NCI-H748 (cell line): ENCODE results near the gene SLC22A1.
A peak's percentile ranks its signal among the peaks of the same experiment; 100 is the strongest.
"Not testable (repeated sequence)": the region's sequence is repeated elsewhere in the genome, so short reads cannot be mapped to it uniquely, and the experiment has no call there.

Experiments used
- DNase-seq: peaks from one replicate; lab custom pipeline; 2025; ENCODE audit not compliant: unreplicated experiment; lab: John Stamatoyannopoulos, UW

The SLC22A1 gene

DNA sequence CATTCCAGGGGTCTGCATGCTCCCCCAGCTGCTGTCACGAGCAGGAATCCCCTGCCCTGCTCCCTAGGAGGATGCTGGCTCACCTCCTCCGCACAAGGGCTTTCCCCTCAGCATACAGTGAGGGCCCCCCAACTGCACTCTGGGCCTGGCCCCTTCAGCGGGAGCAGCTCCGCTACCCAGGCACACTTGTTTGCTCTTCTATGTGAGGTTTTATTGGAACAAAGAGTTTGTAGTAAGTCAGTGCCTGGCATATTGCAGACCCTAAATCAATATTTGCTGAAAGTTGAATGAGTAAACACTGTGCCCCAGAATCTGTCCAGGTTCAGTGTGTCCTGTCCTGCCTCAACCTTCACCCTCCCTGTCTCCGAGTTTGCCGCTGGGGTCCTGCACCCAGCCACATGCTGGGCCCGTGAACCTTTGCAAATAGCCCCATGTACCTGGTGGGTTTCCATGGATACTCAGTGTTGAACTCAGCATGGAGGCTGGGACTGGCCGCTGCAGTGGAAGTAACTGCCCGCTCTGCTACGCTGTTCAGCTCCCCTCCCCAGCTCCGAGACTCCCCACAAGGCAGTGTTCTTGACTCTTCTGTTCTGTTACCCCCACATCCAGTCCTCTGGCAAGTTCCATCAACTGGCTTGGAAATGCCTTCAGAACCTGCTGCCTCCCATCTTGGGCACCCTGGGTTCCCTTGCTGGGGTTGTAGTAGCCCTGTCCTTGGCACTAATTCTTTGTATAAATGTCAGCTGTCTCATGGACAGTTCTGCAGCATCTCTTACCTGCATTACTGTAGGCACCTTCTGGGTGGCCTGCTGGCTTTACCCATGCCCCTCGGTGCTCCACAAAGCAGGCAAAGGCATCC is 15.7 kb downstream of the SLC22A1 start:
- DNase-seq = peak; percentile 44

DNA sequence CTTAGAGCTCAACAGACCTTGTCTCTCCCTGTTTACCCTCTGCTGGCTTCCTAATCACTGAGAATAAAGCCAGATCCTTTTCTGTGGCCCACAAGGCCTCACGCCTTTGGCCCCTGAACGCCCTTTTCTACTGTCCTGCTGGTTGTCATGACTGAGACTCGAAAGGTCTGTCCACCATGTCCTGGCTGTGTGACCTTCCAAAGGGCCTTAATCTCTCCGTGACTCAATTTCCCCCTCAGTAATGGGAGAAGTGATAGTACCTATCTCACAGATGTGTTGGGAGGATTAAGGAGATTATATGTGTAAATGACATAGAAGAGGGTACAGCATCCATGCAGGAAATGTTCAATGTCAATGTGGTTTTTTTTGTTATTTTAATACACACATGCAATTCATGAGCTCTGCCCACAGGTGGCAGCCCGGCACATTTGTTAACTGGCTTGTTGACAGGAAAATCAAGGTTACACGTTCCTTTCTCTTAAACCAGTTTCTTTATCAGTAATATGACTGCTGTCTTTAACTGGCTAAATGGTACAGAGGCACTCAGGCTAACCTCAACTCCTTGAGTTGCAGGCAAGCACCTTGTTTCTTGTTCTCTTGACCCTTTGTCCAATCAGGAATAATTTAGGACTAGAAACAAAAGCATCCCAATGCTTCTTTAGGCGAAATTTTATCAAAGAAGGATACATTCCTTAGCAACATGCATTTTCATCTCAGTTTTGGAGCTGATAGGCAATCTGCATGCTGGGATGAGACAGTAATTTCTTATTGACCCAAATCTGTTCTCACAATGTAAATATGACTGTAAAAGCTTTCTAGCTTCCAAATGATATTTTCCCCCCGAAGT is 16.6 kb downstream of the SLC22A1 start:
- DNase-seq = peak; percentile 52

DNA sequence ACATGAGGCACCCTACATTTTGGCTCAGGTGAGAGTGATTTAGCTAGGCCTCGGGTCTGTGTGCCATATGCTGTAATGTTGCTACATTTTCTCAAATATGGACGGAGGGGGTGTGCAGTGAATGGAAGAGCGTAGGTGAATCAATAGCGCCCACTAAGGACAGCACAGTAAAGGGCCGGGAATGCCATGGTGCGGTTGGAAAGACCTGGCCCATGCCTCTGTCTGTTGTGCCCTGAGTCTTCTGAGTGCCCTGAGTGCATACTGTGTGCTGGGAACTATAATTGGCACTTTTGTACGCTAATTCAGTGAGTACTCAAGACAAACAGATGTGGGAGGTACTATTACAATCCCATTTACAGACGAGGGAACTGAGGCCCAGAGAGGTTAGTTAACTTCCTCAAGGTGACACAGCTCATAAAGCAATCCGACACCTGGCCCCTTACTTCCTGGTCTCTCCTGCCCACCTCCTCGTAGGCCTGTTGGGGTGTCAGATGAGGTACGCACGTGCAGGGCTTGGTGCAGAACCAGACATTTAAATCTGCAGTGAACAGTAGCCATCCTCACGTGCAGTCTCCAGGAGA is 17.3 kb downstream of the SLC22A1 start:
- no peak for DNase-seq

DNA sequence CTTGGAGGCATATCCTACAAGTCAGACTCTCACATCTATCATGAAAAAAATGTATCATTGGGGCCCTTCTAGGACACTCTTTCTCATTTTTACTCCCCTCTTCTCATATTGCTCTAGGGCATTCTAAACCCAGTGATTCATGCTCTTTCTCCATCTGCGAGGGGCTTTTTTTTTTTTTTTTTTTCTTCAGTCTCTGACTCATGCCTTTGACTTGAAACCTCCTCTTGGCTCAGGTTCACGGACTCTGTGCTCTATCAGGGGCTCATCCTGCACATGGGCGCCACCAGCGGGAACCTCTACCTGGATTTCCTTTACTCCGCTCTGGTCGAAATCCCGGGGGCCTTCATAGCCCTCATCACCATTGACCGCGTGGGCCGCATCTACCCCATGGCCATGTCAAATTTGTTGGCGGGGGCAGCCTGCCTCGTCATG is 17.8 kb downstream of the SLC22A1 start:
- DNase-seq = no peak

DNA sequence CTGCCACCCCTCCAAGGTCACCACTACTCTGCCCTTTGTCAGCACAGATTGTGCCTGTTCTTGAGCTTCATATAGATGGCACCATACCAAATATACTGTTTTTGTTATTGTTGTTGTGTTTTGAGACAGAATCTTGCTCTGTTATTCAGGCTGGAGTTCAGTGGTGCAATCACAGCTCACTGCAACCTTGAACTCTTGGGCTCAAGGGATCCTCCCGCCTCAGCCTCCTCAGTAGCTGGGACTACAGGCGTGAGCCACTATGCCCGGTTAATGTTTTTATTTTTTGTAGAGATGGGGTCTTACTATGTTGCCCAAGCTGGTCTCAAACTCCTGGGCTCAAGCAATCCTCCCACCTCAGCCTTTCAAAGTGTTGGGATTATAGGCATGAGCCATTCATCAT is 18.9 kb downstream of the SLC22A1 start:
- not testable (repeated sequence) for DNase-seq

DNA sequence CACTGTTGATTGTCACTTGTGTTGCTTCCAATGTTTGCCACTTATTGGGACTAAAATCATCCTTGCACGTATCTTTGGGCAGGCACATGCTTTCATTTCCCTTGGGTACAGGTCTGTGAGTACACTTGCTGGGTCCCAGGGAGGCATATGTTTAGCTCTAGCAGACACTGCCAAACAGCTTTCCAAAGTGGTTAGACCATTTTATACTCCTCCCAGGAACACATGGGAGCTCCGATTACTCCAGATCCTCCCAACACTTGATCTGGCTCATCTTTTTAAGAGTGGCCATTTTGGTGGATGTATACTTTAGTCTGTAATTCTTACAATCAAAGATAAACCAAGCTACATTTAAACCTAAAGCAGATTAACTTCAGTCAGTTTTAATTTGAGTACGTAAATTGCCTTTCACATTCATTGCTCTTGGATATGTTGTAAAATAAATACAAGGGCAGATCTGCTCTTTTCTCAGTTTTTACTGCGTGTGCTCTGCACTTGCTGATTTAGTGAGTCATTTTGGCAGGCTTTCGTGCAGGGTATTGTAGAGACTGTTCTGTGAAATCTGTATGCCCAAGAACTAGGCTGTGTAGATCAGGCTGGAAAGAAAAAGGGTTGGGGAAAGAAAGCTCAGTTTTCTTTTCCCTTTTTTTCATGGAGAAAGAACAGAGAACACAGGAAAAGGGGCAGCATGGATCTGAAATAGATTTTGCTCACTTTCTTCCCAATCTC is 19.5 kb downstream of the SLC22A1 start:
- no peak for DNase-seq

DNA sequence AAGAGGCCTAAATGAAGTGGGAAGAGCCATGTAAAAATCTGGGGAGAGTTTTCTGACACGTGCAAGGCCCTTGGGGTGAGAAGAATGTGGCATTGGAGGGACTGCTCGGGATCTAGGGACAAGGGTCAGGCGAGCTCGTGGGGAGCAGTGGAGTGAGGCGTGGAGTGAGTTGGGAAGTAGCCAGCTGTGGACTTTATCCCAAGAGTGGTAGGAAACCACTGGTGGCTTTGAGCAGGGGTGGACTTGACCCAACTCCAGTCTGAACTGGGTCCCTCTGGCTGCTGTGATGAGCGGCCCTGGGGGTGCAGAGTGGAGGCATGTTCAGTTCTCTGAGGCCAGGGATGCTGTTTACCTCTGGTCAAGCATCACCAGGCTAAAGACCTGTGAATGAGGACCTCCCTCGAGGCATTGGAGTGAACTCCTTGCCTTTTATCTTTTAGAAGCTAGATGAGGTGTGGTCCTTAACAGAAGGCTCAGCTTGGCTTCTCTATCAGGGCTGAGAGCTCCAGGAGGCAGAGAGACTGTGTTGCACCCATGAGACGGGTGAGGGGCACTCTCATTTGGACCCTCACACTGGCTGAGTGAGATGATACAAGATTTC is 20.6 kb downstream of the SLC22A1 start:
- no peak for DNase-seq

DNA sequence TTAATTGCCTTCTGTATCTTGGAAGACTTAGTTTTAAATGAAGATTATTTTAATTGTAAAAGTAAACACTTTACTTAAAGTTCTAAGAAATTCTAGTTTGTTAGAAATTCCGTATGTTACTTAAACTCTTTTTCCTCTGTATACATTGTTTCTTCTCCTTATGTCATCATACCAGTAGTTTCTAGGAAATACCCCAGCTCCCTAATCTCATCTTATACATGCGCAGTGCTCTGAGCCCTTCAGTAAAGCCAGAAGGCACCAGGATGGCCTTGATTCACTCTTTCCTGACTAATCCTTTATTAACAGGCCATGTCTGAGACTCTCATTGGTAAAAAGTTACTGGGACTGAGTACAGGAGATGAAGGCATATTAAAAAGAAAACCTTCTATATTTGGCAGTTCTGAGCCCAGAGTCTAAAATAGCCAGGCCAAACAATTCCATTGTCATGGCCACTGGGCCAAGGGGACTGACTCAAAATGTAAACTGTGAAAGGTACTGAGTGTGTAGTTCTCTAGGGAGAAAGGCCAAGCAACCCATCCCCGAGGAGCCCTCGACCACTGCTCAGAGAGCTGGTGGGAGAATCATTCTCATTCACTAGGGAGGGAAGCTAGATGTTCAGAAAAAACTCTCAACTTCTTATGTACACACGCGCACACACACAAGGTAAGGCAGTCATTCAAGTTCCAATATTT is 25.0 kb downstream of the SLC22A1 start:
- no peak for DNase-seq

DNA sequence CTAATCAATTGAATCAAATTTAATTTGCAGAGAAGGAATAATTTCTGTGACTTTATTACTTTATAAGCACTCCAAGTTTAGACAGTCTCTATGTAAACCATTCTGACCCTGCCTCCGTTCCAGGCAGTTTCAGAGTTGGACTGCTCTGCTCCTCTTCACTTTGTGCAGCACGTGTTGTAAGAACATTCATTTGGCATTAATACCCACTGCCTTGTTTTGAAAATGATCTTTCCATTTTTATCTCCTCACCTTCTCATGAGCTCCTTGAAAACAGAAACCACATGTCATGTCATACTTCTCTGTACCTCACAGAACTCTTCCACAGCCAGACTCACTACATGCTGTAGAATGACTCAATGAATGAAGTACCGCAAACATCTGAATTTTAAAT is 25.5 kb downstream of the SLC22A1 start:
- DNase-seq = no peak

DNA sequence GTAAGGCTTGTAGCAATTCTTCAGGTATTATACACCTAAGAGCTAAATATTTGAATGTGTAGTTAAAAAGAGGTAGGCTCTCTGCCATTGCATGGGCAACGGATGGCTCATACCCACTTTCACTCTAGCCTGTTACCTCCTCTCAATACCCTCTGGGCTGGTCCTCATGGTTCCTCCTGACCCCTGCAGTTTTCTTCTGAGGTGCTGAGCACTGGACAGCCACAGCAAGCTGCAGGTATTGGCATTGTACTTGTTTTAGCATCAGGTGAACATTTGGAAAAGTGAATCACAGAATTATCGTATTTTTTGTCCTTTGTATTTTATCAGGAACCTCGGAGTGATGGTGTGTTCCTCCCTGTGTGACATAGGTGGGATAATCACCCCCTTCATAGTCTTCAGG is 32.9 kb downstream of the SLC22A1 start:
- no peak for DNase-seq

DNA sequence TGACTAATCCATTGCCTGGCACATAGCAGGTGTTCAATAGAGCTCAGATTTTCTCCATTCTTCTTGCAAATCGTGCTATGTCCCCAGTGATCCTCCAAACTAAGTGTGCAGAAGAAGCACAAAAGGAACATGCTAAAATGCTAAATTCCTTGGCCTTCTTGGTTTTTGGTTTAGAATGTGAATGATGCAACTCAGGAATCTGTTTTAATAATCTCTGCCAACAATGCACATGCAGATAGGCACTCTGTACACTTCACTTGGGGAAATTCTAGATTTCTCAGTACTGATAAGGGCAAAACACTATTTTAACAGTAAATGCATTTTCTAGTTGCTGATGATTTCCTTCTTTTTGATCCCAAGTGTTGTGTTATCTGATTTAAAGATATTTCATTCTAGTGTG is 35.2 kb downstream of the SLC22A1 start:
- no peak for DNase-seq

DNA sequence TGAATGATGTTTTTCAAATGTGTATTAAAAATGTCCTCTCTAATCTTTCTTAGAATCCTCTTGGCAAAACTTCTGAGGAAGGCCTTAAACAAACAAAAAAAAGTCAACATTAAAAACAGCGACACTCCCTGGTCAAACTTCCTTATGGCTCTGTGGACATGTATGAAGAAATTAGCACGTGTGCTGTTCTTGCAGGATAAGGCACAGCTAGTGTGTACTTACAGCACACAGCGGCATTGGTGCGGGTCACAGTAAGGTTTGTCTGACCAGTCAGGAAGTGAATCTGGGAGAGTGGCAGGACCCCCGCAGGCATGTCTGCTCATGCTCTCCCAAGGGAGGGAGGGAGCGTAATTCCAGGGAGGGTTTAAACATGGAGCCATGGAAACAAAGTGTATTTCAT is 38.8 kb downstream of the SLC22A1 start:
- no peak for DNase-seq

DNA sequence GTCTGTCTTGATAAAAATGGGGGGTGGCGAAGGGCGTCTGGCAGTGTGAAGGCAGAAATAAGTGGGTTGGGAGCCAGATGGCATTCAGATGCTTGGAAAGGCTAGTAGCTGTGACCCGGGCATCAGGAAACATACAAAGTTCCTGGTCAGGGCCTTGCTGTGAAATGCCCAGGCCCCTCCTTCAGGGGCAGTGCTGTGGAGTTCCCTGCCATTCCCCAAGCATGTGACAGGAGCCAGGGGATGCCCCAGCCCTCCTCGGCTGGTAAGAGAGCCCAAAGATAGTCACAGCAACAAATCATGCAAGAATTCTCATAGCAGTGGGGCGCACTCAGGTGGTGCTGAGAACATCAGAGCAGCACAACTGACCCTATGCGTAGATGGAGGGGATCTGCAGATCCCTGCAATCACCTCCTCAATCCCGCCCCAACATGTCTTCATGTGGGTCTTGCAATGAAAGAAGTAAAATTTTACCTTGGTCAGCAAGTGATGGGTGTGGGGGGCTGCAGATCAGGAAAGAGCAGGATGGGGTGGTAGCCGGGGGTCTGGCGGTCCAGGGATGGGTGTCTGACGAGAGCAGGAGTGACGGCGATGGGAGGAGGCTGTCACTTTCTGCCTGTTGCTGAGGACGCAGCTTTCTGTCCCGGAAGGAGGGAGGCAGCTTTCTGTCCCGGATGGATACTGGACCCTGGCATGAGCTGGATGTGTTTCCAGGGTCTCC is 39.5 kb downstream of the SLC22A1 start:
- no peak for DNase-seq

DNA sequence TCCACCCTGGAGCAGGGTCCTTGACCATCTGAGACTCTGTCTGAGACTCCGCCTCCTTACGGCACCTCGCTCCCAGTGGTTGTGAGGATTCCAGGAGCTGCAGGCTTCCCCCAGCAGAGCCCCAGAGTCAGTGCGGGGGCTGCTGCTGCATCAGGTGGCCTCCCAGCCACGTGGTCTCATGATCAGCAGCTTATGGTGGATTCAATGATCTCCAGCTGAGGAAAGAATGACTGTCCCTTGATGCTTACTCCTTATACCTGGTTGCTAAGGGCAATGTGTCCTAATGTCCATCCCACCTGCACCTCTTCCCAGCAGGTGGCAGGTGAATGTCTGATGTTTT is 40.0 kb downstream of the SLC22A1 start:
- no peak for DNase-seq

DNA sequence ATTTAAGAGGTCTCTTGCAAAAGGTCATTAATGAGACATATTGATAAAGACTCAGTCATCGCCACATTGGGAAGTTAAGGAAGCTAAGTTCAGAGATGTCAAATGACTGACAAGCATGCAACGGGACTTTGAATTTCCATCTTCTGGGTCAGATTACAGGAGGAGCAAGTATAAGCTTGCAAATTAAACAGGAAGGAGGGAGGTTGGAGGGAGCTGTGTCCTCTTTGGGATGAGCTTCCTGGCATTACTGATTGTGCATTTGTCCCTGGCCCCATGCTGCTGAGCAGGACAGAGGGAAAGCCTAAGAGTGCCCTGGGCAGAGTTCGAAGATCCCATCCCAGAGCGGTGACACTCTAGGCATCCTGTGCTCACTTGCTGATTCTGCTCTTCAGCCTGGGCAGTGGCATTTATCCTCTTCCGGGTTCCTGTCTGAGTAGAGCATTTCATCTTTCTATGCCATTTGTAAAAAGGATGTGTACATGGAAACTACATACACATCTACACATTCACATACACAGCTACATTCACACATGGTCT is 40.5 kb downstream of the SLC22A1 start:
- DNase-seq = no peak

DNA sequence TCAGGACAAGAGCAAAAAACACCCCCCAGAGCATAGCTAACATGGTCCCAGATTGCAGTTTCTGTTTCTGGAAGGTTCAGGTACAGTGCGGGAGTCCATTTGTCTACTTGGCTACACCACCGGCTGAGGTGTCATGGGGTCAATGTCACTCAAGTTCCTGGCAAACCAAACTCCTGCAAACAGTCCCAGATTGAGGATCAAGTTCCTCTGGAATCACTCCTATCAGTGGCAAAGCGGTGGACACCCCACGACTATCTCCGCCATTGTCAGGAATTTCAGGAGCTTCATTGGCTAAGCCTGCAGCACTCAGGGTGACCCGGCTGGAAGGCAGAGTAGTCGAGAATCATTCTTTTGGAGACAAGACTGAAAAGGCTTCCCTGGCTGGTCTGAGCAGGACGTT is 41.8 kb downstream of the SLC22A1 start:
- no peak for DNase-seq

DNA sequence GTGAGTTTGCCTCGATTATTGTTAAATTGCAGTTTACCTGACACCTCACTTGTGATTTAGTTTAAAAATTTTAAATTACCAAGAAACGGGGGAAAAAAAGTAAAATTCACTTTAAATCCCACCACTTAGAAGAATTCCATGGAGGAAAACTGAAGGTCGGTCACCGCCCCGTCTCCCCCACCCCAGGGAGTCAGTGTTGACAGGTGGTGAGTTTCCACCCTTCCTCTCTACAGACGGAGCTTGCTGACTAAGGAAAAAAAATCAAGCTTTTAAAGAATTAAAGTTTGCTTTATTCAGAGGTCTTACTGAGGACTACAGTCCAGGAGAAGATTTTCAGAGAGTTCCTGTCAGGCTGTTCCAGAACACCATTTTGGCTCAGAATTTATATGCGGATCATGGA is 42.3 kb downstream of the SLC22A1 start:
- no peak for DNase-seq

DNA sequence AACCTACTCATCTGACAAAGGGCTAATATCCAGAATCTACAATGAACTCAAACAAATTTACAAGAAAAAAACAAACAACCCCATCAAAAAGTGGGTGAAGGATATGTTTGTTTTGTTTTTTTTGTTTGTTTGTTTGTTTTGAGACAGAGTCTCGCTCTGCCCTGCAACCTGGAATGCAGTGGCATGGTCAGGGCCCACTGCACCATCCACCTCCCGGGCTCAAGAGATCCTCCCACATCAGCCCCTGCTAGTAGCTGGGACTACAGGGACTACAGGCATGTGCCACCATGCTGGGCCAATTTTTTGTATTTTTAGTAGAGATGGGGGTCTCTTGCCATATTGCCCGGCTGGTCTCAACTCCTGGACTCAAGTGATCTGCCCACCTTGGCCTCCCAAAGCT is 44.3 kb downstream of the SLC22A1 start:
- not testable (repeated sequence) for DNase-seq

DNA sequence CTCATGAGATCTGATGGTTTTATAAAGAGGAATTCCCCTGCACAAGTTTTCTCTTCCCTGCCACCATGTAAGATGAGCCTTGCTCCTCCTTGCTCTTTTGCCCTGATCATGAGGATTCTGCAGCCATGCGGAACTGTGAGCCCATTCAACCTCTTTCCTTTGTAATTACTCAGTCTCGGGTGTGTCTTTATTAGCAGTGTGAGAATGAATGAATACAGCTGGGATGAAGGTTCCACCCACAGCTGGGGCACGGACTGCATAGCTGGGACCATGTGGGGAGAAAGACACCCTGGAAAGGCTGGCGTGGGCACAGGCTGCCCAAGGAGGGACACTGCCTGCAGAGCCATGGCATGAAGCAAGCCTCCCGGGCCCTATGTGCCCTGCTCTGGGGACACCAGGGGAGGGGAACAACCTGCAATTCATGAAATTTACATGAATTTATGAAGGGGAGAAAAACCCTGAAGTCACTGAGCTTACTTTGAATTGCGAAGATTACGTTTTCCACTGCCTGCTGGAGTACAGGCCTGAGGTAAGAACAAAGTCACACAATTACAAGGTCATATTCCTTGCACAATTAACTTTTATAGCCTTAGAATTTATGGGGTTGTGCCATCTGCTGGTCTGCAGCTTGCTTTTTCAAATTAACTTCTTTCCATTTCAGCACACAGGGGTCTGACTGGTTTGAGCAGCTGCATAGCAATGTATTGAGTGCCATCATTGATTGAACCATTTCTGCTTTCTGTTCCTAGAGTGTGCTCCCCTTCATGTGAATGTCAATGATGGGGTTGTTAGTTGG is 46.2 kb downstream of the SLC22A1 start:
- peak; percentile 34 for DNase-seq
